Hepatocyte (in vitro differentiated cells): ENCODE results near the gene PDZD7. TPM values are rescaled to one million over a fixed set of nuclear protein-coding genes. Genes with fewer than 3 reads are reported as not detected.

Source experiments
- DNase-seq: peaks from one replicate; pipeline ENCODE4 v3.0.0-alpha.2; 2016; ENCODE audit warnings: low spot score
- H2AFZ ChIP-seq: fragments of 200-600 bp; sonication (generic); 2 replicates; pipeline ENCODE4 v1.6.0; 2016; ENCODE audit warnings: antibody characterized with exemption, mild to moderate bottlenecking
- H3K27ac ChIP-seq: fragments of 200-600 bp; sonication (generic); 2 replicates; pipeline ENCODE4 v1.5.1; 2016; ENCODE audit warnings: mild to moderate bottlenecking
- H3K27me3 ChIP-seq: fragments of 200-600 bp; sonication (generic); 2 replicates; pipeline ENCODE4 v1.6.1; 2016
- H3K36me3 ChIP-seq: fragments of 200-600 bp; sonication (generic); replicated peaks from 2 replicates; pipeline ENCODE4 v1.5.1; 2016; ENCODE audit warnings: low read depth; ENCODE audit not compliant: insufficient read depth
- H3K4me1 ChIP-seq: fragments of 200-600 bp; sonication (generic); 2 replicates; pipeline ENCODE4 v1.5.1; 2016; ENCODE audit warnings: mild to moderate bottlenecking, moderate library complexity; ENCODE audit not compliant: insufficient read depth
- H3K4me2 ChIP-seq: fragments of 200-600 bp; sonication (generic); 2 replicates; pipeline ENCODE4 v1.6.0; 2016
- H3K4me3 ChIP-seq: fragments of 200-600 bp; sonication (generic); 2 replicates; pipeline ENCODE4 v1.5.1; 2016; ENCODE audit warnings: mild to moderate bottlenecking
- H3K79me2 ChIP-seq: fragments of 200-600 bp; sonication (generic); 2 replicates; pipeline ENCODE4 v1.6.0; 2017; ENCODE audit warnings: mild to moderate bottlenecking
- H3K9me2 ChIP-seq: fragments of 200-600 bp; sonication (generic); replicated peaks from 2 replicates; pipeline ENCODE4 v1.6.0; 2017; ENCODE audit warnings: mild to moderate bottlenecking; ENCODE audit not compliant: insufficient read depth
- H3K9me3 ChIP-seq: fragments of 200-600 bp; sonication (generic); 2 replicates; pipeline ENCODE4 v1.5.1; 2016; ENCODE audit warnings: low read depth, mild to moderate bottlenecking
- H4K20me1 ChIP-seq: fragments of 200-600 bp; sonication (generic); 2 replicates; pipeline ENCODE4 v1.6.0; 2016; ENCODE audit warnings: mild to moderate bottlenecking; ENCODE audit not compliant: insufficient read depth, poor library complexity, severe bottlenecking
- EZH2 ChIP-seq: fragments of 200-600 bp; sonication (generic); IDR thresholded peaks from 2 replicates; pipeline ENCODE4 v1.6.1; 2016; ENCODE audit warnings: antibody characterized with exemption, mild to moderate bottlenecking, borderline replicate concordance
- EZH2phosphoT487 ChIP-seq: fragments of 200-600 bp; sonication (generic); IDR thresholded peaks from one replicate; pipeline ENCODE4 v1.6.1; 2018; ENCODE audit warnings: antibody characterized with exemption, mild to moderate bottlenecking, low read depth, moderate library complexity; ENCODE audit not compliant: unreplicated experiment, severe bottlenecking
- WGBS: methylation state at CpG from one replicate; pipeline ENCODE4 v1.1.6; 2016; ENCODE audit warnings: low lambda C conversion rate; ENCODE audit errors: missing lambda C conversion rate; 5-methylcytosine and 5-hydroxymethylcytosine counted together
- polyA plus RNA-seq: library from polyadenylated mRNA; unstranded; fragments of >200 nt; fragmentation: Nextera tagmentation; extraction: Ambion mirVana; gene quantifications from 2 replicates; pipeline ENCODE4 v1.2.1, GENCODE V29; 2016
- total RNA-seq: library from RNA; depleted of rRNA; stranded (reverse); fragments of >200 nt; gene quantifications from 2 replicates; pipeline ENCODE4 v1.2.3, GENCODE V29; 2014
- TF ChIP-seq, protein P1 (sequence below): fragments of 200-600 bp; sonication (generic); IDR thresholded peaks from 2 replicates; pipeline ENCODE4 v1.5.1; 2016; ENCODE audit warnings: antibody characterized with exemption, mild to moderate bottlenecking; ENCODE audit not compliant: poor library complexity

The PDZD7 gene
- total and polyA plus RNA-seq, 2 experiments from 2014 or later = 6.0 to 8.4 TPM

DNA sequence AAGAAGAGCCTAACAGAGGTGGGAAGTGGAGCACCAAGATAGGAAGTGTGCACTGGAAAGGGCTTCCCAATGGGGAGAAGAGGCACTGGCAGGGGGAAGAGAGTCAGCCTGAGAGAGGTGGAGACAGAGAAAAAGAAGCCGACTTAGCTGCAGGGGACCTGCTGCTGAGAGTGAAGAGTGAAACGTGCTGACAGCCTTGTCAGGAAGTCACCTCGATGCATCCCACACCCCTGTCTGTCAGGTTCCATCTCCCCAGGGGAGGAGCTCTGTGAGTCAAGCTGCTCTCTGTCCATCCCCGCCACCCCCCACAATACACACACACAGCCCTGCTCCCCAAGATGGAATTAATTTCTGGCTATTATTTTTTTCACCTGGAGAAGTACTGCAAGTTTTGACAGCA is 44.8 kb upstream of the PDZD7 start:
- H3K79me2 ChIP-seq = no peaks in the 10 kb centered on the region
- 14% methylated on average over 4 of the region's 4 CpGs for WGBS
- no peaks in the 10 kb centered on the region for H3K36me3 ChIP-seq
- H4K20me1 ChIP-seq = no peaks in the 10 kb centered on the region
- peaks cover 69% of the 10 kb centered on the region for H3K27me3 ChIP-seq
- TF ChIP-seq, protein P1, sequence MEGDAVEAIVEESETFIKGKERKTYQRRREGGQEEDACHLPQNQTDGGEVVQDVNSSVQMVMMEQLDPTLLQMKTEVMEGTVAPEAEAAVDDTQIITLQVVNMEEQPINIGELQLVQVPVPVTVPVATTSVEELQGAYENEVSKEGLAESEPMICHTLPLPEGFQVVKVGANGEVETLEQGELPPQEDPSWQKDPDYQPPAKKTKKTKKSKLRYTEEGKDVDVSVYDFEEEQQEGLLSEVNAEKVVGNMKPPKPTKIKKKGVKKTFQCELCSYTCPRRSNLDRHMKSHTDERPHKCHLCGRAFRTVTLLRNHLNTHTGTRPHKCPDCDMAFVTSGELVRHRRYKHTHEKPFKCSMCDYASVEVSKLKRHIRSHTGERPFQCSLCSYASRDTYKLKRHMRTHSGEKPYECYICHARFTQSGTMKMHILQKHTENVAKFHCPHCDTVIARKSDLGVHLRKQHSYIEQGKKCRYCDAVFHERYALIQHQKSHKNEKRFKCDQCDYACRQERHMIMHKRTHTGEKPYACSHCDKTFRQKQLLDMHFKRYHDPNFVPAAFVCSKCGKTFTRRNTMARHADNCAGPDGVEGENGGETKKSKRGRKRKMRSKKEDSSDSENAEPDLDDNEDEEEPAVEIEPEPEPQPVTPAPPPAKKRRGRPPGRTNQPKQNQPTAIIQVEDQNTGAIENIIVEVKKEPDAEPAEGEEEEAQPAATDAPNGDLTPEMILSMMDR = no peak
- no peak for TF ChIP-seq EZH2phosphoT487
- TF ChIP-seq EZH2 = no peak
- H3K4me1 ChIP-seq = no peaks in the 10 kb centered on the region
- H3K9me3 ChIP-seq = no peaks in the 10 kb centered on the region
- DNase-seq = no peak
- H3K9me2 ChIP-seq = no peaks in the 10 kb centered on the region
- no peak overlapping the region for H3K4me3 ChIP-seq
- H3K4me2 ChIP-seq = no peak overlapping the region
- H3K27ac ChIP-seq = no peak overlapping the region
- H2AFZ ChIP-seq = no peak overlapping the region

DNA sequence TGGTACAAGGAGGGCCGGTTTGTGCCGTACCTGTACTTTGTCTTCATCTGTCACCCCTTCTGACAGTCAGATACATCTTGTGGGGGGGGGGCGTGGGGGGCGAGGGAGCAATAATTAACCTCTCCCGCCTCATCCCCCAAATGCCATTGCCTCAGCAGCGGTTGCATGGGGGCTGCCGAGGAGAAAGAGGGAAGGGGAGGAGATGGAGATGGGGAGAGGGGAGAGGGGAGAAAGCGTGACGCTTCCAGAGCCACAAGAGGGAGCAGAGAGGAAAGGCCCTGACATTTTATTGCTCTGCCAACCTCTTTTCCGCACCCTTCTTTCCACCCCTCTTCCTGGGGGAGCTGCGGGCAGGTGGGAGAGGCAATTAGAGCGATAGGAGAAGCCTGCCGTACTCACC is 42.7 kb upstream of the PDZD7 start:
- 7% methylated on average over 11 of the region's 13 CpGs for WGBS

DNA sequence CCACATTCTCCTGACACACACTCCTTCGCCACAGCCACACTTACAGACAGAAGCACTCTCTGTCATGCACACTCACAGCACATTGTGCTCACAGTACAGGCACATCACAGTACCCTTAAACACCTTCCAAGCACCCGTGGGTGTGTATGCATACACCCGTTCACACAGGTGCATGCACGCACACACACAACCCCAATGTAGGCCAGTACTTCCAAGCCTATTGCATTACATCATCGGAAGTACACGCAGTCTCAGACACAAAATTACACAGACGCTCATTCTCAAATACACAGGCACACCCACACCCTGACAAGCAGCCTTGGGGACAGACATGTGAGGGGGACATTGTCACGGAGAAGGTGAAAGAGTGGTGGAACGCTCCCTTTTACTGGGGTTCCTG is 42.0 kb upstream of the PDZD7 start:
- Histone ChIP-seq H3K4me3 (no peak overlapping the region), H2AFZ (no peak overlapping the region), H3K4me2 (no peak overlapping the region), H3K4me1 (no peaks in the 10 kb centered on the region), H3K9me2 (no peaks in the 10 kb centered on the region), H3K79me2 (no peaks in the 10 kb centered on the region), H3K36me3 (no peaks in the 10 kb centered on the region), H3K9me3 (no peaks in the 10 kb centered on the region), H4K20me1 (no peaks in the 10 kb centered on the region), H3K27ac (no peak overlapping the region), H3K27me3 (peaks cover 52% of the 10 kb centered on the region)
- DNase-seq = no peak
- 73% methylated on average over 9 of the region's 9 CpGs for WGBS
- TF ChIP-seq EZH2 = no peak
- no peak for TF ChIP-seq EZH2phosphoT487
- TF ChIP-seq, protein P1 = no peak

More for the DNA sequence above, 42.7 kb upstream of the PDZD7 start:
- Histone ChIP-seq H3K4me1 (no peaks in the 10 kb centered on the region), H3K27me3 (peaks cover 59% of the 10 kb centered on the region), H3K36me3 (no peaks in the 10 kb centered on the region), H4K20me1 (no peaks in the 10 kb centered on the region), H2AFZ (no peak overlapping the region), H3K79me2 (no peaks in the 10 kb centered on the region), H3K4me2 (no peak overlapping the region), H3K27ac (no peak overlapping the region), H3K9me3 (no peaks in the 10 kb centered on the region), H3K9me2 (no peaks in the 10 kb centered on the region), H3K4me3 (no peak overlapping the region)
- no peak for TF ChIP-seq EZH2
- TF ChIP-seq, protein P1 = no peak
- no peak for TF ChIP-seq EZH2phosphoT487
- no peak for DNase-seq

DNA sequence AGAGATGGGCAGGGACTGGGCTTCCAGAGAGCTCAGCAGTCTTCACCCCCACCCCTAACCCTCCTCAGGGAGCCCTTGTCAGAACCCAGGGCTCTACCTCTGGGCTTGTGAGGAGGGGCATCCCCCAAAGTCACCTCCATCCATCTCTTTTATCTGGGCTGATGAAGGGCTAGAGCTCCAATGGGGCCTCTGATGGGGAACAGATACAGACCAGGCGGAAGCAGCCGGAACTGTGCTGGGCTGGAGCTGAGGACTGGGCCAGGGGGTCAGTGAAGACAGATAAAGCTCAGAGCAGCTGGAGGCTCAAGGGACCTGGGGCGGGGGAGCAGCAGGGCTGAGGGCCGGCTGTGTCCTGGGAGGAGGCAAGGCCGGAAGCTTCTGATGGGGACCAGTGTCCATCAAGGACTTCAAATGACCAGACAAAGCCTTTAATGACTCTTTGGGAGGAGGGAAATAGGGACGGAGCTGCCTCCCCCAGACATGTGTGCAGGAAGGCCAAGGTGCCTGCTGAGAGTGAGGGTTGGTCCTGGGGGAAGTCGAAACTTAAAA is 41.0 kb upstream of the PDZD7 start:
- no peaks in the 10 kb centered on the region for H3K4me1 ChIP-seq
- no peak overlapping the region for H2AFZ ChIP-seq
- no peak overlapping the region for H3K4me3 ChIP-seq
- no peak overlapping the region for H3K27ac ChIP-seq
- WGBS = 70% methylated on average over 7 of the region's 7 CpGs
- no peaks in the 10 kb centered on the region for H3K36me3 ChIP-seq
- H3K4me2 ChIP-seq = no peak overlapping the region
- no peak for DNase-seq
- H3K79me2 ChIP-seq = no peaks in the 10 kb centered on the region
- no peaks in the 10 kb centered on the region for H3K9me2 ChIP-seq
- TF ChIP-seq EZH2phosphoT487 (no peak), EZH2 (no peak)
- TF ChIP-seq, protein P1 = no peak
- H3K27me3 ChIP-seq = peaks cover 50% of the 10 kb centered on the region
- no peaks in the 10 kb centered on the region for H4K20me1 ChIP-seq
- no peaks in the 10 kb centered on the region for H3K9me3 ChIP-seq
